Measurements from ENCODE around the gene CDH11. TPM values are rescaled to one million over a fixed set of nuclear protein-coding genes. Genes with fewer than 3 reads are reported as not detected.

CDH11 gene
- total RNA-seq, 1 experiment from 2014 or later = 297 TPM

DNA sequence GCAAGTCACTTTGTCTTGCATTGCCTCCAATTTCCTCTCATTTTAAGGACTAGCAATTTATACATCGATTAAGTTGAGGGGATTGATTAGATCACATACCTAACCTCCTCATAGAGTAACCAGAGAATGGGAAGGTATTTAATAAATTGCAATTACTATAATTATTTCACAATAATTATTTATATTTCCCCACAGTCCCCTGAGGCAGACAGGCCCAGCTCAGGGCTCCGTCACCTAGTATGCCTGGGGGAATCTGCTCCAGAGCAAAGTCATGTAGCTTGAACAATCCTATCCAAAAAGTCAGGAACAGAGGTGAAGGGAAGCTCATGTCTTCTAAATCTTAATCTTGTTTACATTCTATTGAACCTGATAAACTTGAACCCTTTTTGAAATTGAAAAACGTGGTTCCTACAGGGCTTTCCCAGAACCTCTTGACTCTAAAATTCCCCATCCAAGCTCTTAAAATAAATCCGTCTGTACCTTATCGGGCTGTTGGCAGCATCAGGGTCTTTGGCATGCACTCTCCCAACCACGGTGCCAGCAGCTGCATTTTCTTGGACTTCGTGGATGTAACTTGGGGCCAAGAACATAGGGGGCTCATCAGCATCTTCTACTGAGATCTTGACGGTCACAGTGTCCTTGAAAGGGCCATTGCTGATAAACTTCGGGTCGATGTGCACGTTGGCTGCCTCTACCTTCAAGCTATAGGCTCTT is 140.1 kb downstream of the CDH11 start:
- H3K27me3 ChIP-seq (replicated peaks; ENCODE audit: insufficient read depth, low read depth, low read length, poor library complexity) = no peaks in the 10 kb centered on the region
- peaks cover 23% of the 10 kb centered on the region for H3K4me1 ChIP-seq (ENCODE audit: insufficient read depth, low read length, poor library complexity, severe bottlenecking)
- no peak overlapping the region for H3K4me3 ChIP-seq (ENCODE audit: low read depth, low read length, poor library complexity, severe bottlenecking)
- no peak for DNase-seq (ENCODE audit: low spot score)
- POLR2A ChIA-PET (ENCODE audit: low non-redundant PET) = no interaction called here
- no peak overlapping the region for H3K27ac ChIP-seq (ENCODE audit: low read depth, low read length, poor library complexity, severe bottlenecking)
- CTCF ChIA-PET = no interaction called here
- TF ChIP-seq, protein P1, sequence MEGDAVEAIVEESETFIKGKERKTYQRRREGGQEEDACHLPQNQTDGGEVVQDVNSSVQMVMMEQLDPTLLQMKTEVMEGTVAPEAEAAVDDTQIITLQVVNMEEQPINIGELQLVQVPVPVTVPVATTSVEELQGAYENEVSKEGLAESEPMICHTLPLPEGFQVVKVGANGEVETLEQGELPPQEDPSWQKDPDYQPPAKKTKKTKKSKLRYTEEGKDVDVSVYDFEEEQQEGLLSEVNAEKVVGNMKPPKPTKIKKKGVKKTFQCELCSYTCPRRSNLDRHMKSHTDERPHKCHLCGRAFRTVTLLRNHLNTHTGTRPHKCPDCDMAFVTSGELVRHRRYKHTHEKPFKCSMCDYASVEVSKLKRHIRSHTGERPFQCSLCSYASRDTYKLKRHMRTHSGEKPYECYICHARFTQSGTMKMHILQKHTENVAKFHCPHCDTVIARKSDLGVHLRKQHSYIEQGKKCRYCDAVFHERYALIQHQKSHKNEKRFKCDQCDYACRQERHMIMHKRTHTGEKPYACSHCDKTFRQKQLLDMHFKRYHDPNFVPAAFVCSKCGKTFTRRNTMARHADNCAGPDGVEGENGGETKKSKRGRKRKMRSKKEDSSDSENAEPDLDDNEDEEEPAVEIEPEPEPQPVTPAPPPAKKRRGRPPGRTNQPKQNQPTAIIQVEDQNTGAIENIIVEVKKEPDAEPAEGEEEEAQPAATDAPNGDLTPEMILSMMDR (conservative IDR thresholded peaks at IDR 0.05; ENCODE audit: low read depth, low read length) = no peak
- no peak for TF ChIP-seq EZH2 (IDR thresholded peaks at IDR 0.05; ENCODE audit: borderline replicate concordance, low read depth, low read length, poor library complexity, severe bottlenecking)
- BruUV-seq (replicated peaks) = no TSS peak
- intact Hi-C loops (cut with micrococcal nuclease; ENCODE audit: unreplicated experiment) = loop anchor here (10.0 kb wide), 1 partner anchor 887 kb away; no protein-coding TSS in a partner anchor
- H3K36me3 ChIP-seq (ENCODE audit: insufficient read depth, low read length, poor library complexity, severe bottlenecking) = peaks cover 81% of the 10 kb centered on the region
- H3K9me3 ChIP-seq (ENCODE audit: low read depth, low read length, poor library complexity, severe bottlenecking) = no peaks in the 10 kb centered on the region

DNA sequence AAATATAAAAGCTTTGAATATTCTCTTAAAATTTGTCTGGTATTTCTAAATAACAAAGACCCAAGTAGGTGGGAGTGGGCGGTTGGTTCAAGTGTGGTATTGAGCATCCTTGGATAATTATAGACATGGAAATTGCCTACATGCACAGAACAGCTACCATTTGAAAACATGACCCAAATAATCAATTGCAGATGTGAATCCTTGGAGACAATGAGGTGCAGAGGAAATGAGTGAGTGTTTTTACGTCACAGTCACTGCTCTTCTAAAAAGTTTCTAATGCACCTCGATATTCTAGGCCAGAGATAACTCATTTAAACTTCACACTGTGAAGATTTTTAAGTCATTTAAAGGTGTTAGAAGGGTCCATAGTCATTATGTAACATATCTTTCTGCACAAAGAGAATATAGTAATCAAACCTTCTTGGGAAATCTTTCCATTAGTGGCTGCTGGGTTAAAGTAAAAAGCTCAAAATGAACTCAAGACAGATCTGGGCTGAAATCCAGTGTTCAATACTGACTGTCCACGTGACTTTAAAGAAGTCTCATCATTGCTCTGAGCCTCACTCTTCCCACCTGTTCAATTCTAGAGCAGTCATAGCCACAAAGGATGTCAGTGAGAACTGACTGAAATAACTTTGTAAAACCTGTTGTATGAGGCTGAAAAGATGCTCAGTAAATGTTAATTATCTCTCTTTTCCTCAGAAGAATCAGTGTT is 144.5 kb downstream of the CDH11 start:
- DNase-seq (ENCODE audit: low spot score) = peak; percentile 44
- no peak overlapping the region for H3K27ac ChIP-seq (ENCODE audit: low read depth, low read length, poor library complexity, severe bottlenecking)
- peaks cover 75% of the 10 kb centered on the region for H3K36me3 ChIP-seq (ENCODE audit: insufficient read depth, low read length, poor library complexity, severe bottlenecking)
- no peak for TF ChIP-seq EZH2 (IDR thresholded peaks at IDR 0.05; ENCODE audit: borderline replicate concordance, low read depth, low read length, poor library complexity, severe bottlenecking)
- TF ChIP-seq, protein P1 (conservative IDR thresholded peaks at IDR 0.05; ENCODE audit: low read depth, low read length) = no peak
- intact Hi-C loops (cut with micrococcal nuclease; ENCODE audit: unreplicated experiment) = no loop called here
- H3K9me3 ChIP-seq (ENCODE audit: low read depth, low read length, poor library complexity, severe bottlenecking) = no peaks in the 10 kb centered on the region
- ChIA-PET CTCF (no interaction called here), POLR2A (ENCODE audit: low non-redundant PET) (no interaction called here)
- BruUV-seq (replicated peaks) = no TSS peak
- H3K4me3 ChIP-seq (ENCODE audit: low read depth, low read length, poor library complexity, severe bottlenecking) = no peak overlapping the region
- peaks cover 47% of the 10 kb centered on the region for H3K4me1 ChIP-seq (ENCODE audit: insufficient read depth, low read length, poor library complexity, severe bottlenecking)
- H3K27me3 ChIP-seq (replicated peaks; ENCODE audit: insufficient read depth, low read depth, low read length, poor library complexity) = no peaks in the 10 kb centered on the region

DNA sequence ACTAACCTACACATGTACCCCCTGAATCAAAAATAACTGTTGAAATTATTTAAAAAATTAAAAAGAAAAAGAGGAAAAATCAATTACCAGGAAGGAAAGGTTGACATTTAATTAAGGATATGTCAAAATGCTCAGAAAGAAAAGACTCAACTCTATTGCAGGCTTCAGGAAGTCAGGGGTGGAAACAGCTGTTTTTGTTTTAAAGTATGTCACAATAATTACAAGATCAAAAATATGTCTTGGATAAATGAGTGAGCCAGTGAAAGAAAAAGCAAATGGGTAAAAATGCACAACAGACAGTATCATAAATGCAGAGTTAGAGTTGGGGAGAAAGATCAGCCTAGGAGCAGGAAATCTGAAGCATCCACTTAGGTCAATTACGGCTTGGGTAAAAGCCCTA is 146.0 kb downstream of the CDH11 start:
- Histone ChIP-seq H3K36me3 (ENCODE audit: insufficient read depth, low read length, poor library complexity, severe bottlenecking) (peaks cover 68% of the 10 kb centered on the region), H3K4me3 (ENCODE audit: low read depth, low read length, poor library complexity, severe bottlenecking) (no peak overlapping the region)

More for the DNA sequence above, 146.0 kb downstream of the CDH11 start:
- Histone ChIP-seq H3K27ac (ENCODE audit: low read depth, low read length, poor library complexity, severe bottlenecking) (no peak overlapping the region), H3K4me1 (ENCODE audit: insufficient read depth, low read length, poor library complexity, severe bottlenecking) (peaks cover 57% of the 10 kb centered on the region), H3K9me3 (ENCODE audit: low read depth, low read length, poor library complexity, severe bottlenecking) (no peaks in the 10 kb centered on the region), H3K27me3 (replicated peaks; ENCODE audit: insufficient read depth, low read depth, low read length, poor library complexity) (no peaks in the 10 kb centered on the region)
- DNase-seq (ENCODE audit: low spot score) = no peak
- intact Hi-C loops (cut with micrococcal nuclease; ENCODE audit: unreplicated experiment) = no loop called here
- ChIA-PET POLR2A (ENCODE audit: low non-redundant PET) (no interaction called here), CTCF (no interaction called here)
- no peak for TF ChIP-seq EZH2 (IDR thresholded peaks at IDR 0.05; ENCODE audit: borderline replicate concordance, low read depth, low read length, poor library complexity, severe bottlenecking)
- TF ChIP-seq, protein P1 (conservative IDR thresholded peaks at IDR 0.05; ENCODE audit: low read depth, low read length) = no peak
- BruUV-seq (replicated peaks) = no TSS peak
